Measurements from ENCODE around the gene DISC1. TPM values are rescaled to one million over a fixed set of nuclear protein-coding genes. Genes with fewer than 3 reads are reported as not detected.
"Not testable (repeated sequence)": the region's sequence is repeated elsewhere in the genome, so short reads cannot be mapped to it uniquely, and the experiment has no call there.

The DISC1 gene
- total RNA-seq, 2 donors from 2014 or later: 2.3 to 7.0 TPM

GRCh38 chr1:231778009-231778719, 151.6 kb downstream of the DISC1 start:
- no peaks in the 10 kb centered on the region for H3K36me3 ChIP-seq (replicated peaks in 1 of 2; ENCODE audit: insufficient read depth in 1 of 2, low read depth in 2 of 2)
- H3K9me3 ChIP-seq: no peaks in the 10 kb centered on the region
- no peak for ATAC-seq
- WGBS, 2 donors: 64 to 78% methylated on average over 9 of the region's 9 CpGs
- no peak overlapping the region for H3K4me3 ChIP-seq
- DNase-seq: peak in 2 of 4 donors; percentile 9 to 37
- no peaks in the 10 kb centered on the region for H3K27me3 ChIP-seq
- peak overlapping the region in 1 of 4 donors; percentile 15 for H3K27ac ChIP-seq
- intact Hi-C loops (cut with DNase I): no loop called here
- H3K4me1 ChIP-seq: no peaks in the 10 kb centered on the region
- TF ChIP-seq POLR2A (IDR thresholded peaks at IDR 0.05) (no peak), CTCF (IDR thresholded peaks at IDR 0.05) (no peak)

GRCh38 chr1:231779081-231779480, 152.5 kb downstream of the DISC1 start:
- 91 to 96% methylated on average over 3 of the region's 3 CpGs for WGBS, 2 donors
- H3K9me3 ChIP-seq: no peaks in the 10 kb centered on the region
- no peaks in the 10 kb centered on the region for H3K4me1 ChIP-seq
- TF ChIP-seq CTCF (IDR thresholded peaks at IDR 0.05) (no peak), POLR2A (IDR thresholded peaks at IDR 0.05) (no peak)
- no peak for DNase-seq
- no peak overlapping the region for H3K27ac ChIP-seq
- H3K4me3 ChIP-seq: no peak overlapping the region
- H3K27me3 ChIP-seq: no peaks in the 10 kb centered on the region
- ATAC-seq: no peak
- intact Hi-C loops (cut with DNase I): no loop called here
- H3K36me3 ChIP-seq (replicated peaks in 1 of 2; ENCODE audit: insufficient read depth in 1 of 2, low read depth in 2 of 2): no peaks in the 10 kb centered on the region

DNA sequence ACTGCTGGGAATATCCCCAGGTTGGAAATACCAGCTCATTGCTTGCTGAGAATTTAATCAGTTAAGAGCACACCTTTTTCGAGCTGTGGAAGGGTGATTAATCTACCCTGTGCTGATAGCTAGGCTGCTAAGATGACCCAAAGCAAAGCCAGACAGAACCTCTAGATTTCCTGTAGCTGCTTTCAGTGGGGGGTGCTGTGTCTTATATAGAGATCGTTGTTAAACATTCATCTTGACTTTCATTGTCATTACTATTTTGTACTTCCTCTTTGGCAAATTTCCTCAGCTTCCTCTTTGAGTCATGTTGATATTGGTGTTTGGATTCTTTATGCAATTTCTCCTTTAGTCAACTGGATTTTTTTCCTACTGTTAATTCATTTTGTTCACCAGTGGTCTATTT, 155.3 kb downstream of the DISC1 start:
- no peaks in the 10 kb centered on the region for H3K27me3 ChIP-seq
- H3K4me1 ChIP-seq: no peaks in the 10 kb centered on the region
- 16 to 21% methylated on average over 2 of the region's 2 CpGs for WGBS, 2 donors
- intact Hi-C loops (cut with DNase I): no loop called here
- H3K36me3 ChIP-seq (replicated peaks in 1 of 2; ENCODE audit: insufficient read depth in 1 of 2, low read depth in 2 of 2): no peaks in the 10 kb centered on the region
- peak overlapping the region in 1 of 4 donors; percentile 49 for H3K27ac ChIP-seq
- DNase-seq: no peak
- no peaks in the 10 kb centered on the region for H3K9me3 ChIP-seq
- no peak for ATAC-seq
- TF ChIP-seq CTCF (IDR thresholded peaks at IDR 0.05): no peak
- TF ChIP-seq POLR2A (IDR thresholded peaks at IDR 0.05): no peak
- H3K4me3 ChIP-seq: no peak overlapping the region

- intact Hi-C loops (cut with DNase I); H3K36me3 ChIP-seq (replicated peaks in 1 of 2; ENCODE audit: insufficient read depth in 1 of 2, low read depth in 2 of 2); DNase-seq; H3K9me3 ChIP-seq; H3K27me3 ChIP-seq; H3K4me1 ChIP-seq; H3K4me3 ChIP-seq; H3K27ac ChIP-seq; ATAC-seq: not testable (repeated sequence)
- WGBS, 2 donors: 85 to 86% methylated on average over 2 of the region's 2 CpGs
Measured at GRCh38 chr1:231785073-231785472, 158.5 kb downstream of the DISC1 start.

DNA sequence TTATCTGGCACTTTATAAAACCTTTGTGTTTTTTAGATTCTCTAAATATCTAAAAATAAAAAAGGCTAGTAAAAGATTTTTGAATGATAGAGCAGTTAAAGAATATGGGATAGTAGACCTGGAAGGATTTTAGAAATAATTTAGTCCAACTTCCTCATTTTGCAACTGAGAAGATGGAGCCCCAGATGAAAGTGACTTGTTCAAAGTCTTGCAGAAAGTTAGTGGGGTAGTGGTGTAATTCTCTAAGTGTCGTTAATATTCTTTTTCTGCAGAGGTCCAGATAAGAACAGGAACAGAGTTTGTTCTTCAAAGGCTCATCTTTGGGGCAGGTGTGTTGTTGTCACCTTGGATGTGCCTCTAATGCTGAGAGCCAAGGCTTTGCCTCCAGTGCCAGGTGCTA, 159.5 kb downstream of the DISC1 start:
- DNase-seq (no peak), ATAC-seq (no peak)
- no peak overlapping the region for H3K4me3 ChIP-seq
- no peak for TF ChIP-seq POLR2A (IDR thresholded peaks at IDR 0.05)
- TF ChIP-seq CTCF (IDR thresholded peaks at IDR 0.05): no peak
- WGBS, 2 donors: 75 to 88% methylated on average over 1 of the region's 1 CpG
- peaks cover 0 to 4% (median 0%) of the 10 kb centered on the region in 3 donors for H3K9me3 ChIP-seq
- H3K36me3 ChIP-seq (replicated peaks in 1 of 2; ENCODE audit: insufficient read depth in 1 of 2, low read depth in 2 of 2): no peaks in the 10 kb centered on the region
- H3K27me3 ChIP-seq: no peaks in the 10 kb centered on the region
- H3K27ac ChIP-seq: no peak overlapping the region
- intact Hi-C loops (cut with DNase I): no loop called here
- no peaks in the 10 kb centered on the region for H3K4me1 ChIP-seq
